ENCODE results near the gene SNRNP25.

DNA sequence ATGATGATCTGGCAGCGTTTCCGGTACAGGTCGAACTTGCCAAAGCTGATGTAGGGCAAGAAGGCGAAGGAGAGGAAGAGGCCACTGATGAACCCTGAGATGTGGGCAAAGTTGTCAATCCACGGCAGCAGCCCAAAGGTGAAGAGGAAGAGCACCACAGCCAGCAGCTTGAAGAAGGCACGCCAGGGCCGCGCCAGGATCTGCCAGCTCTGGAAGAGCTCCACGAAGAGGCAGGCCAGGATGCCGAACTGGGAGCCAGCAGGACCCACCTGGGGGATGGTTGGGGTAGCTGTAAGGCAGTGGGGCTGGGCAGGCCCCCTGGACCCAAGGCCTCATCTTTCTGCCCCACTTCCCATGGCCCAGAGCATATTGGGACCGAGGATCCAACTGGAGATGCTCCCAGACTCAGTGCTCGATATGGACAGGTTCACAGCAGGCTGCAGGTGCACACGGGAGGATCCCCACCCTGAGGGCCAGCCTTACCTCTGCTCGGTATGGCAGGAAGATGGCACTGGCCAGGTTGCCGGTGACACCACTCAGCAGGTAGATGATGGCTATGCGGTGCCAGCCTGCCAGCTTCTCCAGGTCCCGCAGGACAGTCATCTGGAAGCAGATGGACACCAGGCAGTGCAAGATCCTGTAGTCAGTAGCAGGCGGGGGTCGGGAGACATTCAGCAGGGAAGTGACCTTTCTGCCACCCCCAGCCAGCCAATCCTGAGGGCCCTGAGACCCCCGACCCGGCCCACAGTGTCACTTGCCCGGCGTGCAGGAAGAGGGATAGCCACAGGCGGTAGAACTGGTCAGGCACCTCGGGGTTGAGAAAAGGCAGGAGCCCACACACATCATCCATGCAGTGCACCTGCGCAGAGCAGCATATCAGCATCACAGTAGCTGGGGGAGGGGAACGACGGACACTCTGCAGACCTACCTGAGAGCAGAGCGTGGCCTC, 5.1 kb downstream of the SNRNP25 start:
- TF ChIP-seq, protein P1, sequence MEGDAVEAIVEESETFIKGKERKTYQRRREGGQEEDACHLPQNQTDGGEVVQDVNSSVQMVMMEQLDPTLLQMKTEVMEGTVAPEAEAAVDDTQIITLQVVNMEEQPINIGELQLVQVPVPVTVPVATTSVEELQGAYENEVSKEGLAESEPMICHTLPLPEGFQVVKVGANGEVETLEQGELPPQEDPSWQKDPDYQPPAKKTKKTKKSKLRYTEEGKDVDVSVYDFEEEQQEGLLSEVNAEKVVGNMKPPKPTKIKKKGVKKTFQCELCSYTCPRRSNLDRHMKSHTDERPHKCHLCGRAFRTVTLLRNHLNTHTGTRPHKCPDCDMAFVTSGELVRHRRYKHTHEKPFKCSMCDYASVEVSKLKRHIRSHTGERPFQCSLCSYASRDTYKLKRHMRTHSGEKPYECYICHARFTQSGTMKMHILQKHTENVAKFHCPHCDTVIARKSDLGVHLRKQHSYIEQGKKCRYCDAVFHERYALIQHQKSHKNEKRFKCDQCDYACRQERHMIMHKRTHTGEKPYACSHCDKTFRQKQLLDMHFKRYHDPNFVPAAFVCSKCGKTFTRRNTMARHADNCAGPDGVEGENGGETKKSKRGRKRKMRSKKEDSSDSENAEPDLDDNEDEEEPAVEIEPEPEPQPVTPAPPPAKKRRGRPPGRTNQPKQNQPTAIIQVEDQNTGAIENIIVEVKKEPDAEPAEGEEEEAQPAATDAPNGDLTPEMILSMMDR (IDR thresholded peaks at IDR 0.05): no peak
- TF ChIP-seq POLR2AphosphoS5 (IDR thresholded peaks at IDR 0.05): no peak

Measured in sigmoid colon (tissue), 4 donors.